NCI-H187 (cell line): Measurements from ENCODE around the gene TIMM17A.

Experiments used
- DNase-seq, 2 experiments: peaks; one replicate each; lab custom pipeline; 2025; lab: John Stamatoyannopoulos, UW

TIMM17A gene

GRCh38 chr1:201983380-201983805 is 28.1 kb downstream of the TIMM17A start:
- DNase-seq: no peak

GRCh38 chr1:201984446-201984845 is 29.1 kb downstream of the TIMM17A start:
- DNase-seq: no peak

GRCh38 chr1:201985355-201985754 is 30.1 kb downstream of the TIMM17A start:
- no peak for DNase-seq

- no peak for DNase-seq
These were observed 33.3 kb downstream of the TIMM17A start for GRCh38 chr1:201988601-201989000.

GRCh38 chr1:201989354-201990128 is 34.2 kb downstream of the TIMM17A start:
- no peak for DNase-seq

- DNase-seq: no peak
These were observed 35.1 kb downstream of the TIMM17A start for GRCh38 chr1:201990427-201990826.

- peak in 1 of 2 experiments; percentile 83 for DNase-seq
These were observed 44.4 kb downstream of the TIMM17A start for GRCh38 chr1:201999625-202000238.

- no peak for DNase-seq
These were observed 47.2 kb downstream of the TIMM17A start for GRCh38 chr1:202002507-202002906.

- DNase-seq: no peak
These were observed 49.4 kb downstream of the TIMM17A start for GRCh38 chr1:202004711-202005110.

- no peak for DNase-seq
These were observed 50.7 kb downstream of the TIMM17A start for GRCh38 chr1:202005958-202006357.

- no peak for DNase-seq
These were observed 52.0 kb downstream of the TIMM17A start for GRCh38 chr1:202007304-202007703.

GRCh38 chr1:202007805-202008489 is 52.6 kb downstream of the TIMM17A start:
- DNase-seq: no peak

GRCh38 chr1:202009326-202010179 is 54.2 kb downstream of the TIMM17A start:
- peak; percentile 76 to 90 for DNase-seq

- DNase-seq: peak; percentile 97 to 98
These were observed 55.1 kb downstream of the TIMM17A start, which contains the start of gene ELF3 for GRCh38 chr1:202010180-202011015. ELF3 (plus strand) TSS chr1:202010587; CDS start chr1:202011137, 550 bp downstream.

- no peak for DNase-seq
These were observed 56.7 kb downstream of the TIMM17A start for GRCh38 chr1:202011994-202012393.

- no peak for DNase-seq
These were observed 57.5 kb downstream of the TIMM17A start for GRCh38 chr1:202012544-202013478.

GRCh38 chr1:202013603-202014002 is 58.3 kb downstream of the TIMM17A start:
- no peak for DNase-seq

GRCh38 chr1:202014060-202014459 is 58.8 kb downstream of the TIMM17A start:
- no peak for DNase-seq

- DNase-seq: no peak
These were observed 59.8 kb downstream of the TIMM17A start for GRCh38 chr1:202014915-202015661.
